ENCODE results near the gene FRMD4A.
"Not testable (repeated sequence)": the region's sequence is repeated elsewhere in the genome, so short reads cannot be mapped to it uniquely, and the experiment has no call there.

The FRMD4A gene

DNA sequence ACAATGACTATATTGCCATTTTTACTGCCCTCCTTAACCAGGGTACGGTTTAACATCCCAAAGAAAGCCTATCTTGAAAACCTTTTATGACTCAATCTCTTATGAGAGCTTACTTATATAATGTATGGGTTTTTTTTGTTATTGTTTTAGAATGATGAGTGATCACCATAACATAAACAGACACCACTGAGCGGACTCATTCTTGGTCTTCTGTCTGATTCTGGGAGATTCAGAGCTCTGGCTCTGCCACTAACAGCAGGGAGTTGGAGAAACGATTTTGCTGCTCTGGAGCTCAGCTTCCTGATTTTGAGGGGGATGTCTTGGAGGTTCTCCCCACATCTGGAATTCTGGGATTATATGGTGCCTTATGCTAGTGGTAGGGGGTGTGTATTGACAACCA is 244.1 kb downstream of the FRMD4A start:
- DNase-seq, result no peak

GRCh38 chr10:14084875-14085274 is 245.8 kb downstream of the FRMD4A start:
- no peak for DNase-seq

- DNase-seq, result no peak
These were observed 249.9 kb downstream of the FRMD4A start for GRCh38 chr10:14080795-14081194.

GRCh38 chr10:14077430-14077829 is 253.3 kb downstream of the FRMD4A start:
- no peak for DNase-seq

DNA sequence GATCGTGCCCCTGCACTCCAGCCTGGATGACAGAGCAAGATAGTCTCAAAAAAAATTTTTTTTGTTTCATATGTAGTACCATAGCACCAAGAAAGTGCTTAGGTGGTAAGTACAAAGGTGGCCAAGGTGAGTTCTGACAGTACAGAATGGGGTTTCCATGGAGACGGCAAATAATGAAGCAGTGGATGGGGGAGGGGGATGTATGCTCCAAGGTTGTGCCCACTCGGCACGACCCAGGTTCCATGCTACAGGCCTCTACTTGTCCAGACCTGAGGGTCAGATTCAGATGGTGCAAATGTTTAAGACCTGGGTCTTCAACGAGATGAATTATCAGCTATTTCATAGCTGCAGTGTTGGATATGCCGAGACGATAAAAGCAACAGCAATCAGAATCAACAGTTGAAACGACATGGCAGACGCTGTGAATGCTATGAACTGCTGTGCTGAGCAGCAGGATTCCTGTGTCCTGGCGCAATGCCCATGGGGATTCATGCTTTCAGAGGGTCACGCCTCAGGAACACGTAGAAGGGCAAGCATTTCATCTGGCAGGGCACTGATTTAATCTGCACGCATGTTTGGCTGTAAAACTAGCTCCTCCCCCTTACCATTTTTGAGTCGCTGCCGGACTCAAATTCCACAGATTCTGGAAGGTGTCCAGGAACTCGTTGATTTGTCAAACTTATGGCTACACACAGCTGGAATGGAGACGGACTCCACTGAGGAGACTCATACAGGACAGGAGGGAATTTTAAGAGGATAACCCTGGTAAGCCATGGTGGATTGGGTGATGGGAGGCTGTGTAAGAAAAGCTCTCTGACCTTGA is 256.5 kb downstream of the FRMD4A start:
- DNase-seq, result no peak

GRCh38 chr10:14072541-14072940 is 258.2 kb downstream of the FRMD4A start:
- no peak for DNase-seq

- DNase-seq, result no peak
These were observed 258.8 kb downstream of the FRMD4A start for GRCh38 chr10:14071956-14072355.

- DNase-seq, result no peak
These were observed 262.0 kb downstream of the FRMD4A start for GRCh38 chr10:14068601-14069250.

DNA sequence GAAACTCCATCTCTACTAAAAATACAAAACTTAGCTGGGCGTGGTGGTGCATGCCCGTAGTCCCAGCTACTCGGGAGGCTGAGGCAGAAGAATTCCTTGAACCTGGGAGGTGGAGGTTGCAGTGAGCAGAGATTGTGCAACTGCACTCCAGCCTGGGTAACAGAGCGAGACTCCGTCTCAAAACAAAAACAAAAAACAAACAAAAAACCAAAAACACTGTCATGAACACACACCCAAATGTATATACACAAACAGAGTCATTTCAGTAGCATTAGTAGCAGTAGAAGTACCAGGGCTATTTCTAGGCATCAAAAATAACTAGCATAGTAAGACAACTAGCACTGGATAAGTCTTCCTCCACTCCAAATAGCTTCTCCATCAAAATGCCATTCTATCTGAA is 263.1 kb downstream of the FRMD4A start:
- DNase-seq, result not testable (repeated sequence)

DNA sequence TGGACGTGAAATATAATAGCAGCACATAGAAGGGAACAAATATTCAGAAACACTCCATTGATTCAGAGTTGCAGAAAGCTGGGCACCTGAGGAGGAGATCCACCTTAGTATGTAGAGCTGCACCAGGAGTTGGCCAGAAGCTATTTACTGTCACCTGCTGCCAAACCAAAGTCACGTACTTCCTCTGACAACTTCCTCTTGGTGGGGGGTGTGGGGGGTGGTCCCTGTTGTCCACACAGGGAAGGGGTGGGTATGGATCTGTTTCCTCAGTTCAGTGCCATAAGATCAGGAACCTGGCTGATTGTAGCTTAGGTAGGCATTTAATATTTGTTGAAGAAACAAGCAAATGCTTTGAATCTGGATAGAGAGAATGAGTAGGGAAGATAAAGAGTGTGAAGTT is 264.6 kb downstream of the FRMD4A start:
- no peak for DNase-seq

GRCh38 chr10:14063531-14064285 is 267.0 kb downstream of the FRMD4A start:
- no peak for DNase-seq

DNA sequence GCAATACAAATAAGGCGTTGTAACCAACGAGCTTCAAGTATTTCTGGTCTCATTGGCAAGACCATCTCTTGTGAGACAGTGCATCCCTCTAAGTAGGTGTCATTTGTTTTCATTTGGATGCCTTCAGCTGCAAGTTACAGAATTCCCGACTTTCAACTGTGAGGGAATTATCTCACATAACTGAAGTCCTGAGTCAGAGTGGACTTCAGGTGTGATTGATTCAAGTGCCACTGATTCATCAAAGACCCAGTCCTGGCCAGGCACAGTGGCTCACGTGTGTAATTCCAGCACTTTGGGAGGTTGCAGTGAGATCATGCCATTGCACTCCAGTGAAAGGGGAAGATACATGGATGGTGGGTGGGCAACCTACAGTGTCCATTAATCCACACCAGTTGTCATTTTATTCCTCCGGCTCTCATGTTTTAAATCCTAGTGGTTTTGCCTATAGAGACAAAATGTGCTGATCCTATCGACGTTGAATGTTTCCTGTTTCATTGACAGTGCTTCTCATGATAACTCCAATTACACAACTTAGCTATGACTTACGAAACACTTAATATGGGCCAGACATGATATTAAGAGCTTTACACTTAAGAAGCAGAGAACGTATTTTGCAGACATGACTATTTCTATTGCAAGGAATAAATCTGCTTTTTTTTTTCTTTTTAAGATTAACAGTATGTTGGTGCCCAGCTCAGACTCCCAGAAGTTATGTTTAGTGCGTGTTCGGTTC is 268.0 kb downstream of the FRMD4A start:
- DNase-seq, result no peak

DNA sequence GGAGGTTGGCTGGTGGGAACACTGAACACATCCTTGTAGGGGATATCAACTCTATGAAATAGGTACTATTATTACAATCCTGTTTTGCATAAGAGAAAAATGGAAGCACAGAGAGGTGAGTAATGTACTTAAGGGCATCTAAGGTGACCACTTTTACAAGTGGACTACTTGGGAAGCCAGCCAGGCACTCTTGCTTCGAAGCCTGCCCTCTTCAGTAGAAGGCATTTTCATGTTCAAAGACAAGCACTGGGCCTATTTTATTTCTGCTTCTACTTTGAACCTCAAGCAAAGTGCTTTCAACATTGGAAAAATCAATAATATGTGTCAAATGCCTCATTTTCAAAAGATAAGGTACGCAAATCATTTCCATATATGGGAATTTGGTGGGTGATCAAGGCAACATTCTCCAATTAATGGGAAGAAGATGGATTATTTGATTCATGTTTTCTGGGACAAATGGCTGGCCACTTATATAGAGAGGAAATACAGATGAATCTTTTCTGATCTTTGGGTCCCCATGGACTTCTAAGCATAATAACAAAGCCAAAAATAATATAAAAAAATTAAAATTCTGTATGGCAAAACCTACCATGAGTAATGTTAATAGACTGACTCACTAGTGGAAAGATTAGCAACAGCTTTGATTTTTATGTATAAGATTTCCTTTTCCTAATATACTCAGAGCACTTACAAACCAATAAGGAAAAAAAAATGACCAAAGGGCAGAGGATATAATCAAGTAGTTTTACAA is 270.2 kb downstream of the FRMD4A start:
- no peak for DNase-seq

GRCh38 chr10:14056610-14057332 is 274.0 kb downstream of the FRMD4A start:
- DNase-seq, result no peak

GRCh38 chr10:14052931-14053330 is 277.8 kb downstream of the FRMD4A start:
- no peak for DNase-seq

GRCh38 chr10:14050598-14050997 is 280.1 kb downstream of the FRMD4A start:
- DNase-seq, result no peak

- no peak for DNase-seq
These were observed 281.7 kb downstream of the FRMD4A start for GRCh38 chr10:14048930-14049613.

DNA sequence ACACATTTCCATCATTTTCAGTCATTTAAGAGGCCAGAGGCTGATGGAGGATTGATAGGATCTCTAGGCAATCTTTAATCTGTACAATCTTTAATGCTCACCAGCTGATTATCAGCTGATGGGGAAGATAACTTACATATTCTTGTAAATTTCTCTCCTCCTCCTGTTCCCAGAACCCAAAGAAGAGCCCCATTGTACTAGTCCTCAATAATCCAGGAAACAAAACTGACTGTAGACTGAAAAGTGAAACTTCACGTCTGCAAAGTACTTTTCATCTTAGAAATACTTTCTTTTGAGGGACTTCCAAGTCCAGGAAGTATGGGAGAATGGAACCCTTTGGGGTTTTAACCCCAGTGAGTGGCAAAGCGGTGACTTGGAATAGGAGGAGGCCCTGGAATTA is 283.3 kb downstream of the FRMD4A start:
- DNase-seq, result no peak

DNA sequence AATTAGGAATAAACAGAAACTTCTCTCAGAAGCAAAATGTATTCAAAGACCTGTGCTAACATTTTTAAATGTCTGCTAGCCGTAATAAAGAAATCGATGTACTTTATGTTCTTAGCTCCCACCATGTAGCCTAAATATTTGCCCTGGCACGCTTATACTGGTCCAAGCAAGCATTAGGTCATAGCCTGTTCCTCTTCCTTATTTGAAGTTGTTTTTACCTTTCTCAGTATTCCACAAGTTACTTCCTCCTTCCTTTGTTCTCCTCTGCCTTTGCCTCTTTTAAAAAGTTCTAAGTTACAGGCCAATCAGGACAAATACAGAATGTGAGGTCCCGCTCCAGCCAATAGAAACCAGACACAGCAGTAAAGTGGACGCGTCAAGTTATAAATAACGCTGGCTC is 288.7 kb downstream of the FRMD4A start:
- not testable (repeated sequence) for DNase-seq

DNA sequence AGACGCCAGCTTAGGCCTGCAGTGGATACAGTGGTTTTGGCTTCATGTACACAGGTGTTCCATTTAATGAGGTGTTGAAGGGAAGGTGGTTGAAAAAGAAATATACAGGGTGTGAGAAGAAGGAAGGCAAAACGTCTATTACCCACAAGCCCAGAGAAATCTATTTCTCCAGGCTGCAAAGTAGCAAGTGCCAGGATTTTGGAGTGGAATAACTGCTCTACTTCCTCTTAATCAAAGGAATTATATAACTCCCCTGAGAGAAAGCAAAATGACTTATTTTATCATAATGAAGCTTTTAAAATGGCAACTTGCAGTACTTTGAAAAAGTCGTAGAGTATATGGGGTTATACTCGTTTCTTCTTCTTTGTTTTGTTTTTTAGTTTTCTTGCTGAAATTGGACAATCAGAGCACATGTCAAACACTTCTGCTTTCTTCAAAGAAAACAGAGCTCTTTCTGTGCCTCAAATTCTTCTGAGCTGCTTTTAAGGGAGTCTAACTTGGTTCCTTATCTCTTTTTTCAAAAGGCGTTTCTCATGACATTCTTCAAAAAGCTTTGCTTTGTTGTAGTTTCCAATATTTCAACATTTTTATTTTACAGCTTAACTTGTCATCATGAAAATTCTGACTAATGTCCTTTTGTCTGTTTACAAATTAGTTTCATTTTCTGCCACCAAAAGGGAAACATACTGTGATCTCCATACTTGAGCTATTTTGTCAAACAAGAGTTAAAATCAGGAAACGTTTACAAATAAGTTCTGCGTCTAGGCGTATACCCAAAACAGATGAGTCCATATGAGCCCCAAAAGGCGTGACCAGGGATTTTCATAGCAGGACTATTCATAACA is 289.7 kb downstream of the FRMD4A start:
- DNase-seq, result no peak

Measured in activated gamma-delta T cell treated with Interleukin-2 at 50 U/mL for 16 hours (primary cell).